SHP77 (cell line): ENCODE results near the gene CDON.
"Not testable (repeated sequence)": the region's sequence is repeated elsewhere in the genome, so short reads cannot be mapped to it uniquely, and the experiment has no call there.

Experiments
- DNase-seq, 2 experiments: peaks; one replicate each; lab custom pipeline; 2025; lab: John Stamatoyannopoulos, UW

Gene CDON

DNA sequence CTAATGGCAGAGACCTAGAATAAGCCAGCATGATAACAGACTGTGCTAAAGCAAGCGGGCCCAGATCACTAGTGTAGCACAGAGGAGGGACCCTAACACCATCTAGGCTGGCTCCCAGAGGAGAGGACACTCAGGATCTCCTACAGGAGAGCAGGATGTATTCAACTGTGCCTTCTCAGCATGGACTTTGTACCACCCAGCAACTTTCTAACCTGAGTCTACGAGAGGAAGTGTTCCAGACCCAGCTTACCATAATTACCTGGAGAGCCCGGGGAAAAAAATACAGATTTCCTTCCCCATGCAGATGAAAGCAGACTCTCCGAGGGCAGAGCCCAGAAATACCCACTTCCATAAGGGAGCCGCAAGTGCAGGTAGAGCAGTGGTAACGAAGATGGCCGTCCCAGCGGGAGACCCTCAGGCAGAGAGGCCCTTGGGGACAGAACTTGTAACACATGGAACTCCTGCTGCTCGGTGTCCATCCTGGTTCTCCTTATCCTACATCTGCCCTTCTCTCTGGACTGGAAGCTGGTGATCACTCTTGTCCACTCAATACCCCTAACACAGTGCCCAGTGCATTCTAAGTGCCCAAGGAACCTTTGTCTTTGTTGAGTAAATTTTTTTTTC is 138.2 kb downstream of the CDON start:
- no peak for DNase-seq

DNA sequence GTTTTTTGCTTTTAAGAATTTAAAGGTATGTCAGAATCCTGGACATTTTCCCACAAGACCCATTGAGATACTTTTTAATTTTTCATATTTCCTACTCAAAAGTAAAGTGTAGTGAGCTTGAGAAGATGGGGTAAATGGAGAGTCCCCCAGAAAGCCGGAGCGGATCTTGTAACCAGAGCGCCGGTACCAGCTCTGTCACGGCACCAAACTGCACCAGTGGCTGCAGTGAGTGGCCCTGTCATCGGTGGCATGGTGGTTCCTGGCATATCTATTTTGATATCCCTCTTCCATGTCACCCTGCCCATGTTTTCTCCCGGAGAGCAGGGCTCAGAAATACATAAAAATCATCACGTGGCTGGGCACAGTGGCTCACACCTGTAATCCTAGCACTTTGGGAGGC is 139.0 kb downstream of the CDON start:
- no peak for DNase-seq

DNA sequence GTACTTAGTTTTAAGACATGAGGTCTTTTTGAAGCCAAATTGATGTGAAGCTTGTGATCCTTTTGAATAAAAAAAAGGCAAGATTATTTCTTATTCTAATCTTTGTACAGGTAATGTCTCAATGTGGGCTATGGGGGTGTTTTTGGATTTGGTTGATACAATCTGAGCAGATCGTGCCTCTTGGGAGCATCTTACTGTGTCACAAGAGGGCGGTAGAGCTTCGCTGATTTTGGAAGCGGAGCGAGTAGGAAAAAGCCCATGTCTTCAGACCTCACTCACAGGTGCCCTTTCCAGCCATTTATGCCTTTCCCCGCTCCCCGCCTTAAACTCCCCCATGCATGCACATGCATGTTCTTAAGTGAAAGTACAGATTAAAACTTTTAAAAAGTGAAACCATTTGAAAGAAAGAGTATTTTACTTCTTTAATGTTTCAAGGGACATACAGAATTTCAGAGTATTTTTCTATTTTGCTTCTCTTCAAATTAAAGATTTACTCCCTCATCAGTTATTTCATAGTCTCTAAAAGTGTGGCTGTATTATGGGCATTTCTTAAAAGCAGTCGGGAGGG is 139.6 kb downstream of the CDON start:
- peak; percentile 72 to 74 for DNase-seq

- DNase-seq: no peak
These were observed 140.5 kb downstream of the CDON start for GRCh38 chr11:125922156-125922555.

- DNase-seq: no peak
These were observed 141.6 kb downstream of the CDON start for GRCh38 chr11:125921042-125921441.

DNA sequence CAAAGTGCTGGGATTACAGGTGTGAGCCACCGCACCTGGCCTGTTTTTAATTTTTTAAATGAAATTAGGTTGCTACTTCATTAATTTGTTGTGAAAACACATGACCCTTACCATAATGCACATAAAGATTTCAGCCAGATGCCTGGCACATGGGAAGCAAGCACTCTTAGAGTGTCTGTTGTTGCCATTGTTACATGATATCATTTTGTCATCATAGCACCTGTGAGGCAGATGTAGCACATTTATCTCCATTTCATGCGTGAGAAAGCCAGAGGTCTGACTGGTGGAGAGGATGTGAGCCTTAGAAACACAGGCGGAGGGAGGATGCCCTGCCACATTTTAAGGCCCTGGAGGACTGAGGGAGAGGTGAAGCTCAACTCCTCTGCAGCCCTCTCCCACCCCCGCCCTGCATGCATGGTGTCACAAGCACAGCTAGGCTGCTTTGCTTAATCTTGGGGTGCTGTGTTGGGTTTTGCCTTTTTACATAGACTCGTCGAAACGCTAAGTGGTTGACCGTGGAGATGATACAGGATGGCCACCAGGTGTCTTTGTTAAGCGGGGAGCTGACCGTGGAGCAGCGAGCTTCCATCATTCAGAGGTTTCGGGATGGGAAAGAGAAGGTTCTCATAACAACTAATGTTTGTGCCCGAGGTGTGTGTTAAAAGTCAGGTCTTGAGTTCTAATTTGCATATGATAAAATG is 144.4 kb downstream of the CDON start:
- no peak for DNase-seq

GRCh38 chr11:125916683-125917347 is 145.9 kb downstream of the CDON start:
- peak; percentile 22 for DNase-seq

DNA sequence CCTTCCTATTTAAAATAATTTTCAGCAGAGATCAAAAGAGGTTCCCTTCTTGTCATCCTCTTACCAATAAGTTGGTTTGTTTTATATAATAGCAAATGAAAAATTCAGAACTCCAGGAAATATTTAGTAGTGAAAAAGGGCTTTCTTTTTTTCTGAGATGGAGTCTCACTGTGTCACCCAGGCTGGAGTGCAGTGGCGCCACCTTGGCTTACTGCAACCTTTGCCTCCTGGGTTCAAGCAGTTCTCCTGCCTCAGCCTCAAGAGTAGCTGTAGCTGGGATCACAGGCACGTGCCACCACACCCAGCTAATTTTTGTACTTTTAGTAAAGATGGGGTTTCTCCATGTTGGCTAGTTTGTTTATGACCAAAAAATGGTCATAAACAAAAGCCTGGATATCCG is 148.1 kb downstream of the CDON start:
- not testable (repeated sequence) for DNase-seq

GRCh38 chr11:125910226-125910849 is 152.3 kb downstream of the CDON start:
- no peak for DNase-seq
